CD4-positive, alpha-beta memory T cell (primary cell): Measurements from ENCODE around the gene AKAP13. TPM values are rescaled to one million over a fixed set of nuclear protein-coding genes. Genes with fewer than 3 reads are reported as not detected.
"Not testable (repeated sequence)": the region's sequence is repeated elsewhere in the genome, so short reads cannot be mapped to it uniquely, and the experiment has no call there.

Experiments
- CTCF ChIA-PET: fragments of 350-600 bp; sonication (Branson Sonifier 250); formaldehyde crosslinking; loops from one replicate; lab custom pipeline; 2021; ENCODE audit warnings: inconsistent platforms; ENCODE audit not compliant: partially characterized antibody; lab: Charles Lee
- POLR2A ChIA-PET: fragments of 350-600 bp; sonication (Branson Sonifier 250); formaldehyde crosslinking; loops from one replicate; lab custom pipeline; 2021; ENCODE audit not compliant: partially characterized antibody; lab: Charles Lee
- DNase-seq, 5 donors: peaks; one replicate each; pipeline versions ENCODE4 v3.0.0 to v3.0.0-alpha.2; 2020 to 2022; ENCODE audit warnings: mixed read lengths in 1 of 5
- H3K27ac ChIP-seq: one replicate; pipeline ENCODE4 v1.7.0; 2013; ENCODE audit warnings: low read depth, low read length
- H3K27me3 ChIP-seq: 2 replicates; pipeline ENCODE4 v1.7.0; 2013; ENCODE audit warnings: mild to moderate bottlenecking, low read length, moderate library complexity; ENCODE audit not compliant: insufficient read depth
- H3K36me3 ChIP-seq: 2 replicates; pipeline ENCODE4 v1.7.0; 2013; ENCODE audit warnings: mild to moderate bottlenecking, low read length, moderate library complexity; ENCODE audit not compliant: insufficient read depth
- H3K4me1 ChIP-seq: 2 replicates; pipeline ENCODE4 v1.7.0; 2013; ENCODE audit warnings: mild to moderate bottlenecking, low read length, moderate library complexity; ENCODE audit not compliant: insufficient read depth
- H3K4me3 ChIP-seq, 2 donors: one replicate each; pipeline ENCODE4 v1.7.0; 2013; ENCODE audit warnings: low read length in 2 of 2, mild to moderate bottlenecking in 1 of 2
- H3K9me3 ChIP-seq, 2 donors: one replicate each; pipeline ENCODE4 v1.7.0; 2013; ENCODE audit warnings: low read length in 2 of 2, control low read depth in 1 of 2; ENCODE audit not compliant: control insufficient read depth in 1 of 2
- H3K27ac Mint-ChIP-seq, 7 donors: one replicate each; pipeline ENCODE4 v1.8.0; 2020 to 2021; ENCODE audit warnings: mixed read lengths in 7 of 7, mild to moderate bottlenecking in 6 of 7, inconsistent platforms in 3 of 7, moderate library complexity in 3 of 7
- H3K27me3 Mint-ChIP-seq, 2 donors: one replicate each; pipeline ENCODE4 v1.8.0; 2020 to 2021; ENCODE audit warnings: mixed read lengths in 2 of 2
- H3K36me3 Mint-ChIP-seq, 2 donors: one replicate each; pipeline ENCODE4 v1.8.0; 2020 to 2021; ENCODE audit warnings: mixed read lengths in 2 of 2, inconsistent platforms in 1 of 2, mild to moderate bottlenecking in 1 of 2
- H3K4me1 Mint-ChIP-seq, 4 donors: one replicate each; pipeline ENCODE4 v1.8.0; 2020 to 2021; ENCODE audit warnings: mixed read lengths in 4 of 4, mild to moderate bottlenecking in 1 of 4
- H3K4me3 Mint-ChIP-seq, 8 donors: one replicate each; pipeline ENCODE4 v1.8.0; 2020 to 2021; ENCODE audit warnings: mixed read lengths in 8 of 8, mild to moderate bottlenecking in 7 of 8, moderate library complexity in 6 of 8, inconsistent platforms in 3 of 8
- H3K9me3 Mint-ChIP-seq, 8 donors: one replicate each; pipeline ENCODE4 v1.8.0; 2020 to 2021; ENCODE audit warnings: mixed read lengths in 8 of 8, mild to moderate bottlenecking in 5 of 8, inconsistent platforms in 3 of 8, moderate library complexity in 1 of 8
- intact Hi-C: fragments of 100-400 bp; cut with micrococcal nuclease; formaldehyde crosslinking; loops from one replicate; pipeline ENCODE4 v1.15.1; 2023
- polyA plus RNA-seq, 2 donors: library from polyadenylated mRNA; unstranded; fragments of 300-500 nt; fragmentation: Illumina TruSeq; gene quantifications; one replicate each; pipeline ENCODE4 v1.2.3, GENCODE V29; 2021
- total RNA-seq, 2 experiments: library from RNA; stranded (reverse); gene quantifications; one replicate each; pipeline ENCODE4 v1.2.3, GENCODE V29; 2021

Gene AKAP13
- total and polyA plus RNA-seq, 4 experiments from 2014 or later = 68.7 to 319 (median 247) TPM

GRCh38 chr15:85439996-85440395 is 59.6 kb downstream of the AKAP13 start:
- intact Hi-C loops = no loop called here
- ChIA-PET POLR2A (interaction anchor here (1.2 kb wide), 1 partner anchor 109 kb away, joined by 3 read pairs; no protein-coding TSS in a partner anchor), CTCF (interaction anchor here (0.6 to 1.2 kb wide), 6 partner anchors 12 to 147 kb away, joined by 3 to 4 read pairs (median 3); no protein-coding TSS in a partner anchor)
- no peaks in the 10 kb centered on the region for H3K27me3 Mint-ChIP-seq
- H3K36me3 Mint-ChIP-seq = no peaks in the 10 kb centered on the region
- peak overlapping the region in 5 of 7 donors; percentile 8 to 59 (median 30) for H3K27ac Mint-ChIP-seq
- Histone ChIP-seq H3K27ac (no peak overlapping the region), H3K4me1 (peaks cover 42% of the 10 kb centered on the region), H3K27me3 (no peaks in the 10 kb centered on the region), H3K4me3 (no peak overlapping the region), H3K36me3 (no peaks in the 10 kb centered on the region), H3K9me3 (no peaks in the 10 kb centered on the region)
- H3K4me1 Mint-ChIP-seq = peaks cover 37 to 48% (median 45%) of the 10 kb centered on the region in 4 donors
- no peak for DNase-seq
- H3K4me3 Mint-ChIP-seq = peak overlapping the region in 3 of 8 donors; percentile 1 to 40 (median 7)
- H3K9me3 Mint-ChIP-seq = no peaks in the 10 kb centered on the region

- H3K4me3 ChIP-seq = no peak overlapping the region
- peak overlapping the region in 2 of 8 donors; percentile 1 to 40 for H3K4me3 Mint-ChIP-seq
- no peaks in the 10 kb centered on the region for H3K36me3 ChIP-seq
- H3K27ac ChIP-seq = no peak overlapping the region
- POLR2A ChIA-PET = interaction anchor here (1.2 kb wide), 1 partner anchor 109 kb away, joined by 3 read pairs; no protein-coding TSS in a partner anchor
- H3K36me3 Mint-ChIP-seq = no peaks in the 10 kb centered on the region
- intact Hi-C loops = no loop called here
- no peak for DNase-seq
- H3K4me1 Mint-ChIP-seq = peaks cover 37 to 52% (median 50%) of the 10 kb centered on the region in 4 donors
- H3K27me3 ChIP-seq = no peaks in the 10 kb centered on the region
- CTCF ChIA-PET = interaction anchor here (0.6 to 1.5 kb wide), 7 partner anchors 12 to 147 kb away, joined by 3 to 4 read pairs (median 3); no protein-coding TSS in a partner anchor
- H3K9me3 Mint-ChIP-seq = no peaks in the 10 kb centered on the region
- no peaks in the 10 kb centered on the region for H3K9me3 ChIP-seq
- peaks cover 42% of the 10 kb centered on the region for H3K4me1 ChIP-seq
- H3K27me3 Mint-ChIP-seq = no peaks in the 10 kb centered on the region
- peak overlapping the region in 5 of 7 donors; percentile 8 to 59 (median 30) for H3K27ac Mint-ChIP-seq
Observed at GRCh38 chr15:85440451-85440850, 60.0 kb downstream of the AKAP13 start.

GRCh38 chr15:85441854-85442253 is 61.5 kb downstream of the AKAP13 start:
- H3K27me3 ChIP-seq, DNase-seq, H3K9me3 Mint-ChIP-seq, H3K27ac ChIP-seq, H3K27me3 Mint-ChIP-seq, H3K36me3 Mint-ChIP-seq, POLR2A ChIA-PET, H3K4me3 ChIP-seq, H3K9me3 ChIP-seq, H3K36me3 ChIP-seq: not testable (repeated sequence)
- intact Hi-C loops = loop anchor here (2.0 kb wide), 1 partner anchor 61 kb away; the partner anchor contains the start of gene AKAP13
- peaks cover 42% of the 10 kb centered on the region for H3K4me1 ChIP-seq
- peak overlapping the region in 1 of 8 donors; percentile 1 for H3K4me3 Mint-ChIP-seq
- H3K27ac Mint-ChIP-seq = peak overlapping the region in 3 of 7 donors; percentile 5 to 54 (median 8)
- peaks cover 41 to 59% (median 57%) of the 10 kb centered on the region in 4 donors for H3K4me1 Mint-ChIP-seq
- CTCF ChIA-PET = interaction anchor here (1.0 to 1.5 kb wide), 2 partner anchors 10 to 111 kb away, joined by 3 to 4 read pairs; no protein-coding TSS in a partner anchor

- peak overlapping the region; percentile 74 to 94 (median 84) for H3K27ac Mint-ChIP-seq
Observed at GRCh38 chr15:85443046-85443445, 62.6 kb downstream of the AKAP13 start.

GRCh38 chr15:85443593-85444087 is 63.2 kb downstream of the AKAP13 start:
- Histone ChIP-seq H3K36me3 (no peaks in the 10 kb centered on the region), H3K27me3 (no peaks in the 10 kb centered on the region), H3K4me3 (no peak overlapping the region), H3K4me1 (peaks cover 42% of the 10 kb centered on the region), H3K27ac (peak overlapping the region; percentile 5), H3K9me3 (no peaks in the 10 kb centered on the region)
- Mint-ChIP-seq H3K9me3 (peaks cover 0 to 10% (median 5%) of the 10 kb centered on the region in 8 donors), H3K4me1 (peaks cover 50 to 70% (median 67%) of the 10 kb centered on the region in 4 donors), H3K27me3 (no peaks in the 10 kb centered on the region), H3K4me3 (peak overlapping the region in 6 of 8 donors; percentile 6 to 68 (median 44)), H3K36me3 (peaks cover 4 to 12% of the 10 kb centered on the region in 2 donors), H3K27ac (peak overlapping the region; percentile 74 to 94 (median 88))
- ChIA-PET CTCF (interaction anchor here (0.8 kb wide), 1 partner anchor 10 kb away, joined by 3 read pairs; no protein-coding TSS in a partner anchor), POLR2A (interaction anchor here (0.7 to 1.6 kb wide), 3 partner anchors 32 to 63 kb away, joined by 3 to 7 read pairs (median 5); partner anchors contain the start of gene AKAP13)
- intact Hi-C loops = loop anchor here (2.0 kb wide), 1 partner anchor 63 kb away; the partner anchor contains the start of gene AKAP13
- peak; percentile 42 to 65 (median 46) for DNase-seq

More at GRCh38 chr15:85443046-85443445, 62.6 kb downstream of the AKAP13 start:
- ChIA-PET CTCF (interaction anchor here (0.8 kb wide), 1 partner anchor 11 kb away, joined by 3 read pairs; no protein-coding TSS in a partner anchor), POLR2A (interaction anchor here (0.7 to 1.6 kb wide), 2 partner anchors 32 to 62 kb away, joined by 3 to 7 read pairs; partner anchors contain the start of gene AKAP13)
- H3K27me3 ChIP-seq = no peaks in the 10 kb centered on the region
- Mint-ChIP-seq H3K36me3 (peaks cover 4 to 12% of the 10 kb centered on the region in 2 donors), H3K27me3 (no peaks in the 10 kb centered on the region), H3K9me3 (peaks cover 0 to 10% (median 4%) of the 10 kb centered on the region in 8 donors), H3K4me1 (peaks cover 48 to 66% (median 63%) of the 10 kb centered on the region in 4 donors), H3K4me3 (peak overlapping the region in 7 of 8 donors; percentile 7 to 68 (median 40))
- H3K27ac ChIP-seq = no peak overlapping the region
- intact Hi-C loops = loop anchor here (2.0 kb wide), 1 partner anchor 62 kb away; the partner anchor contains the start of gene AKAP13
- H3K9me3 ChIP-seq = no peaks in the 10 kb centered on the region
- no peak for DNase-seq
- H3K4me3 ChIP-seq = no peak overlapping the region
- no peaks in the 10 kb centered on the region for H3K36me3 ChIP-seq
- H3K4me1 ChIP-seq = peaks cover 42% of the 10 kb centered on the region

GRCh38 chr15:85444122-85444745 is 63.8 kb downstream of the AKAP13 start:
- CTCF ChIA-PET = no interaction called here
- Mint-ChIP-seq H3K27ac (peak overlapping the region; percentile 74 to 94 (median 88)), H3K4me1 (peaks cover 50 to 74% (median 68%) of the 10 kb centered on the region in 4 donors), H3K36me3 (peaks cover 4 to 14% of the 10 kb centered on the region in 2 donors), H3K9me3 (peaks cover 0 to 11% (median 6%) of the 10 kb centered on the region in 8 donors), H3K4me3 (peak overlapping the region in 2 of 8 donors; percentile 8 to 68), H3K27me3 (no peaks in the 10 kb centered on the region)
- POLR2A ChIA-PET = interaction anchor here (0.7 kb wide), 1 partner anchor 50 kb away, joined by 5 read pairs; no protein-coding TSS in a partner anchor
- no peaks in the 10 kb centered on the region for H3K9me3 ChIP-seq
- no peaks in the 10 kb centered on the region for H3K36me3 ChIP-seq
- no peak overlapping the region for H3K27ac ChIP-seq
- H3K4me3 ChIP-seq = no peak overlapping the region
- H3K4me1 ChIP-seq = peaks cover 42% of the 10 kb centered on the region
- intact Hi-C loops = no loop called here
- DNase-seq = peak in 1 of 5 donors; percentile 4
- H3K27me3 ChIP-seq = no peaks in the 10 kb centered on the region
